SK-N-SH treated with all-trans-retinoic acid at 6 μM for 48 hours (cell line): ENCODE measurements around the gene DGKH.

Experiments used
- ATAC-seq: fragments of 200-7000 bp; cut with Tn5 transposase; 3 replicates; pipeline ENCODE4 v1.9.1; 2020; ENCODE audit warnings: mild to moderate bottlenecking, moderate library complexity
- ARNTL ChIP-seq: fragments of 450-650 bp; formaldehyde crosslinking; IDR thresholded peaks from 2 replicates; pipeline ENCODE4 v1.5.0; 2020; ENCODE audit warnings: low read depth, mild to moderate bottlenecking, moderate library complexity, borderline replicate concordance
- BACH2 ChIP-seq: fragments of 250-450 bp; sonication (Bioruptor Pico); IDR thresholded peaks from 2 replicates; pipeline ENCODE4 v1.9.0; 2021; ENCODE audit warnings: mild to moderate bottlenecking, borderline replicate concordance
- CSDC2 ChIP-seq: fragments of 250-450 bp; sonication (Bioruptor Pico); IDR thresholded peaks from 2 replicates; pipeline ENCODE4 v1.5.0; 2020; ENCODE audit warnings: mild to moderate bottlenecking, moderate library complexity
- CSRNP3 ChIP-seq: fragments of 250-450 bp; sonication (Bioruptor Pico); IDR thresholded peaks from 2 replicates; pipeline ENCODE4 v1.5.1; 2021; ENCODE audit warnings: mild to moderate bottlenecking, moderate library complexity
- ESRRG ChIP-seq: fragments of 250-450 bp; sonication (Bioruptor Pico); IDR thresholded peaks from 2 replicates; pipeline ENCODE4 v1.6.1; 2021; ENCODE audit warnings: mild to moderate bottlenecking
- GLIS3 ChIP-seq: fragments of 250-450 bp; sonication (Bioruptor Pico); IDR thresholded peaks from 2 replicates; pipeline ENCODE4 v1.5.0; 2020; ENCODE audit warnings: mild to moderate bottlenecking, moderate library complexity
- ISL1 ChIP-seq: fragments of 250-450 bp; sonication (Bioruptor Pico); IDR thresholded peaks from 2 replicates; pipeline ENCODE4 v2.1.2; 2022; ENCODE audit warnings: mild to moderate bottlenecking, moderate library complexity
- OSR1 ChIP-seq: fragments of 250-450 bp; sonication (Bioruptor Pico); IDR thresholded peaks from 2 replicates; pipeline ENCODE4 v1.8.0; 2022; ENCODE audit warnings: moderate library complexity, mild to moderate bottlenecking, inconsistent platforms
- PATZ1 ChIP-seq: fragments of 250-450 bp; sonication (Bioruptor Pico); IDR thresholded peaks from 2 replicates; pipeline ENCODE4 v1.8.0; 2020; ENCODE audit warnings: mild to moderate bottlenecking, moderate library complexity, borderline replicate concordance
- PPARA ChIP-seq: fragments of 250-450 bp; sonication (Bioruptor Pico); IDR thresholded peaks from 2 replicates; pipeline ENCODE4 v1.5.0; 2020; ENCODE audit warnings: mild to moderate bottlenecking, borderline replicate concordance
- RARB ChIP-seq: fragments of 250-450 bp; sonication (Bioruptor Pico); IDR thresholded peaks from 2 replicates; pipeline ENCODE4 v1.8.0; 2021; ENCODE audit warnings: mild to moderate bottlenecking, moderate library complexity
- SNAI2 ChIP-seq: fragments of 250-450 bp; sonication (Bioruptor Pico); IDR thresholded peaks from 2 replicates; pipeline ENCODE4 v1.5.0; 2020; ENCODE audit warnings: mild to moderate bottlenecking, moderate library complexity
- TCF4 ChIP-seq: fragments of 250-450 bp; sonication (Bioruptor Pico); IDR thresholded peaks from 2 replicates; pipeline ENCODE4 v1.8.0; 2021; ENCODE audit warnings: mild to moderate bottlenecking, moderate library complexity, borderline replicate concordance
- TOX ChIP-seq: fragments of 250-450 bp; sonication (Bioruptor Pico); IDR thresholded peaks from 2 replicates; pipeline ENCODE4 v1.8.0; 2021; ENCODE audit warnings: mild to moderate bottlenecking, moderate library complexity, borderline replicate concordance
- ZC3H10 ChIP-seq: fragments of 250-450 bp; sonication (Bioruptor Pico); IDR thresholded peaks from 2 replicates; pipeline ENCODE4 v1.5.1; 2021; ENCODE audit warnings: mild to moderate bottlenecking, moderate library complexity
- ZFP3 ChIP-seq: fragments of 250-450 bp; sonication (Bioruptor Pico); IDR thresholded peaks from 2 replicates; pipeline ENCODE4 v1.5.0; 2020; ENCODE audit warnings: mild to moderate bottlenecking, moderate library complexity
- ZFP30 ChIP-seq: fragments of 450-650 bp; formaldehyde crosslinking; IDR thresholded peaks from 2 replicates; pipeline ENCODE4 v1.5.0; 2022; ENCODE audit warnings: mild to moderate bottlenecking, moderate library complexity
- ZNF565 ChIP-seq: fragments of 450-650 bp; formaldehyde crosslinking; conservative IDR thresholded peaks from 2 replicates; pipeline ENCODE4 v1.5.0; 2020; ENCODE audit warnings: low read depth, mild to moderate bottlenecking, moderate library complexity
- ZNF70 ChIP-seq: fragments of 450-650 bp; formaldehyde crosslinking; IDR thresholded peaks from 2 replicates; pipeline ENCODE4 v1.5.0; 2020; ENCODE audit warnings: mild to moderate bottlenecking, moderate library complexity
- ZNF8 ChIP-seq: fragments of 450-650 bp; formaldehyde crosslinking; IDR thresholded peaks from 2 replicates; pipeline ENCODE4 v1.5.0; 2020; ENCODE audit warnings: mild to moderate bottlenecking, moderate library complexity
- TF ChIP-seq, protein P1 (sequence below): fragments of 250-450 bp; sonication (Bioruptor Pico); IDR thresholded peaks from 2 replicates; pipeline ENCODE4 v1.5.0; 2020; ENCODE audit warnings: mild to moderate bottlenecking, moderate library complexity
- TF ChIP-seq, protein P2 (sequence below): fragments of 250-450 bp; sonication (Bioruptor Pico); IDR thresholded peaks from 2 replicates; pipeline ENCODE4 v1.5.1; 2020; ENCODE audit warnings: low read depth, mild to moderate bottlenecking, moderate library complexity

DGKH gene

DNA sequence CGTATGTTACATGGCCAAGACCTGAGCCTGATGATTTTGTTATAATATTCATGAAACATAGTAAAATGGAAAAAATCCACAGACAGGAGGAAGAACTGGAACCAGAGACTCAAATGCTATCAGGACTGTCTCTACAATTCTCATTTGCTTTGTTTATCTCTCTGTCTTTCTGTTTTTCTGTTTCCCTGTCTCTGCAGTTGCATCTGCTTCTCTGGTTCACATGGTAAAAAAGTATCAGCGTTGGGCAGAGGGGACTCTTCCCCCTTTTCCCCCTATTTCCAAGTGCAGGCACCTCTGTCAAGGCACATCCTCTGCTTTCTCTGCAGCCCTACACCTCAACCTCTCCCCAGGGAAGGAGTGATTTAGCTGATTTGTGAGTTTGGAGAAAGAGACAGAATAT, 46.4 kb upstream of the DGKH start:
- TF ChIP-seq ISL1 (CRISPR knock-in tag), result no peak
- no peak for TF ChIP-seq CSDC2
- TF ChIP-seq PPARA (CRISPR knock-in tag), result no peak
- TF ChIP-seq ESRRG (CRISPR knock-in tag), result no peak
- no peak for TF ChIP-seq ZNF8 (CRISPR knock-in tag)
- TF ChIP-seq CSRNP3, result no peak
- TF ChIP-seq BACH2 (CRISPR knock-in tag), result no peak
- TF ChIP-seq ZC3H10 (CRISPR knock-in tag), result no peak
- TF ChIP-seq RARB (CRISPR knock-in tag), result no peak
- no peak for TF ChIP-seq ARNTL (CRISPR knock-in tag)
- no peak for TF ChIP-seq PATZ1 (CRISPR knock-in tag)
- no peak for TF ChIP-seq ZNF565
- no peak for TF ChIP-seq OSR1 (CRISPR knock-in tag)
- TF ChIP-seq, protein P1, sequence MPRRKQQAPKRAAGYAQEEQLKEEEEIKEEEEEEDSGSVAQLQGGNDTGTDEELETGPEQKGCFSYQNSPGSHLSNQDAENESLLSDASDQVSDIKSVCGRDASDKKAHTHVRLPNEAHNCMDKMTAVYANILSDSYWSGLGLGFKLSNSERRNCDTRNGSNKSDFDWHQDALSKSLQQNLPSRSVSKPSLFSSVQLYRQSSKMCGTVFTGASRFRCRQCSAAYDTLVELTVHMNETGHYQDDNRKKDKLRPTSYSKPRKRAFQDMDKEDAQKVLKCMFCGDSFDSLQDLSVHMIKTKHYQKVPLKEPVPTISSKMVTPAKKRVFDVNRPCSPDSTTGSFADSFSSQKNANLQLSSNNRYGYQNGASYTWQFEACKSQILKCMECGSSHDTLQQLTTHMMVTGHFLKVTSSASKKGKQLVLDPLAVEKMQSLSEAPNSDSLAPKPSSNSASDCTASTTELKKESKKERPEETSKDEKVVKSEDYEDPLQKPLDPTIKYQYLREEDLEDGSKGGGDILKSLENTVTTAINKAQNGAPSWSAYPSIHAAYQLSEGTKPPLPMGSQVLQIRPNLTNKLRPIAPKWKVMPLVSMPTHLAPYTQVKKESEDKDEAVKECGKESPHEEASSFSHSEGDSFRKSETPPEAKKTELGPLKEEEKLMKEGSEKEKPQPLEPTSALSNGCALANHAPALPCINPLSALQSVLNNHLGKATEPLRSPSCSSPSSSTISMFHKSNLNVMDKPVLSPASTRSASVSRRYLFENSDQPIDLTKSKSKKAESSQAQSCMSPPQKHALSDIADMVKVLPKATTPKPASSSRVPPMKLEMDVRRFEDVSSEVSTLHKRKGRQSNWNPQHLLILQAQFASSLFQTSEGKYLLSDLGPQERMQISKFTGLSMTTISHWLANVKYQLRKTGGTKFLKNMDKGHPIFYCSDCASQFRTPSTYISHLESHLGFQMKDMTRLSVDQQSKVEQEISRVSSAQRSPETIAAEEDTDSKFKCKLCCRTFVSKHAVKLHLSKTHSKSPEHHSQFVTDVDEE (CRISPR knock-in tag), result no peak
- TF ChIP-seq TCF4 (CRISPR knock-in tag), result no peak
- no peak for TF ChIP-seq SNAI2 (CRISPR knock-in tag)
- TF ChIP-seq ZNF70 (CRISPR knock-in tag), result no peak
- no peak for ATAC-seq

GRCh38 chr13:42007844-42008243, 40.6 kb upstream of the DGKH start:
- peak; percentile 78 for ATAC-seq
- TF ChIP-seq ISL1 (CRISPR knock-in tag) (peak; percentile 88), ZNF565 (no peak)

DNA sequence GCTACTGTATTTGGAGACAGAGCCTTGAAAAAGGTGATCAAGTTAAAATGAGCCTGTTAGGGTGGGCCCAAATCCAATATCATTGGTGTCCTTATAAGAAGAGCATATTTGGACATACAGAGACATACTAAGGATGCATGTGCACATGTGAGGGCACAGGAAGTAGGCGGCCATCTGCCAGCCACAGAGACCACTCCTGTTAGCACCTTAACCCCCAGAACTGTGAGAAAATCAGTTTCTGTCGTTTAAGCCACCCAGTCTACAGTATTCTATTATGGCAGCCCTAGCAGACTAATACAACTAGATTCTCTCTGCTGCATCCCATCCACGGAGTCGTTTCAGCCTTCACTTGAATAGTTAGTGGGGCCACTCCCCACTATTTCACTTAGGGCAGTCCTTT, 39.4 kb upstream of the DGKH start:
- TF ChIP-seq PATZ1 (CRISPR knock-in tag), result no peak
- no peak for TF ChIP-seq ZFP3
- TF ChIP-seq TCF4 (CRISPR knock-in tag), result no peak
- no peak for TF ChIP-seq ZNF70 (CRISPR knock-in tag)
- no peak for TF ChIP-seq ZNF565
- no peak for TF ChIP-seq ARNTL (CRISPR knock-in tag)
- TF ChIP-seq PPARA (CRISPR knock-in tag), result no peak
- TF ChIP-seq ZNF8 (CRISPR knock-in tag), result no peak
- no peak for TF ChIP-seq TOX
- no peak for TF ChIP-seq GLIS3 (CRISPR knock-in tag)
- TF ChIP-seq OSR1 (CRISPR knock-in tag), result no peak
- TF ChIP-seq ZC3H10 (CRISPR knock-in tag), result no peak
- TF ChIP-seq CSRNP3, result no peak
- no peak for TF ChIP-seq ISL1 (CRISPR knock-in tag)
- TF ChIP-seq, protein P1 (CRISPR knock-in tag), result no peak
- TF ChIP-seq ZFP30, result no peak
- no peak for TF ChIP-seq SNAI2 (CRISPR knock-in tag)
- no peak for TF ChIP-seq BACH2 (CRISPR knock-in tag)
- TF ChIP-seq, protein P2, sequence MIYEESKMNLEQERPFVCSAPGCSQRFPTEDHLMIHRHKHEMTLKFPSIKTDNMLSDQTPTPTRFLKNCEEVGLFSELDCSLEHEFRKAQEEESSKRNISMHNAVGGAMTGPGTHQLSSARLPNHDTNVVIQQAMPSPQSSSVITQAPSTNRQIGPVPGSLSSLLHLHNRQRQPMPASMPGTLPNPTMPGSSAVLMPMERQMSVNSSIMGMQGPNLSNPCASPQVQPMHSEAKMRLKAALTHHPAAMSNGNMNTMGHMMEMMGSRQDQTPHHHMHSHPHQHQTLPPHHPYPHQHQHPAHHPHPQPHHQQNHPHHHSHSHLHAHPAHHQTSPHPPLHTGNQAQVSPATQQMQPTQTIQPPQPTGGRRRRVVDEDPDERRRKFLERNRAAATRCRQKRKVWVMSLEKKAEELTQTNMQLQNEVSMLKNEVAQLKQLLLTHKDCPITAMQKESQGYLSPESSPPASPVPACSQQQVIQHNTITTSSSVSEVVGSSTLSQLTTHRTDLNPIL (CRISPR knock-in tag), result no peak
- TF ChIP-seq ESRRG (CRISPR knock-in tag), result no peak
- no peak for ATAC-seq
